Measurements from ENCODE around the gene MAD2L1BP.

GRCh38 chr6:43622541-43622940 is 13.1 kb upstream of the MAD2L1BP start:
- TF ChIP-seq CTCF (IDR thresholded peaks at IDR 0.05) (no peak), POLR2A (IDR thresholded peaks at IDR 0.05) (no peak)
